ENCODE measurements around the gene POLR2J. TPM values are rescaled to one million over a fixed set of nuclear protein-coding genes. Genes with fewer than 3 reads are reported as not detected.
A peak's percentile ranks its signal among the peaks of the same experiment; 100 is the strongest.

The POLR2J gene
- total and polyA plus RNA-seq, 4 donors = 9.6 to 50.3 (median 30.5) TPM

DNA sequence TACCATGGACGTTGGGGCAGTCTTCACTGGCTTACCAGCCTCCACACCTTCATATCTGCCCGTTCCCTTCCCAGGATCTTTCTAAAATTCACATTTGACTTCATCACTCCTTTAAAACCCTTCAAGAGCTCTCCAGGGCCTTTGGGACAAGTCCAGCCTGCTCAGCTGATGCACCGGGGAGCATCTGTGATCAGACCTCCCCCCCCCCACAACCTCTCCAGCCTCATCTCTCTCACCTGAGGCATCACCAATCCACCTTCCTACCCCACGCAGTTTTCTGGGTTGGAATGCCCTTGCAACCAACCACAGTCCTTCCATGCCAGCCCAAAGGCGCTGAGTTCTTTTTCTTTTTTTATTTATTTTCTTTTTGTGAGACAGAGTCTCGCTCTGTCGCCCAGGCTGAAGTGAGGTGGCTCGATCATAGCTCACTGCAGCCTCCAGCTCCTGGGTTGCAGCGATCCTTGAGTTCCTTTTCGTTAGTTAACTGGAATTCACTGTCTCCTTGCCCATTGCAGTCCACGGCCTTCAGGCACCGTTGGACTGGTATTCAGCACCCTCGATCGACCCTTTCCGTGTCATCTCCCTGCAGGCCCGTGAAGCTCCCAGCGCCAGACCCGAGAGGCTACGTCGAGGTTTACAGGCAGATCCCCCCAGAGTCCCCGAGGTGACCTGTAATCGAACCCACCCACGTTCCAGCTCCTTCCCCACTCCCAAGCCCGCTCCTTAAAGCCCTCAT lies 14.7 kb downstream of the POLR2J start:
- peak; percentile 48 for DNase-seq (ENCODE audit: low spot score)
- WGBS = 15% methylated on average over 24 of the region's 24 CpGs

DNA sequence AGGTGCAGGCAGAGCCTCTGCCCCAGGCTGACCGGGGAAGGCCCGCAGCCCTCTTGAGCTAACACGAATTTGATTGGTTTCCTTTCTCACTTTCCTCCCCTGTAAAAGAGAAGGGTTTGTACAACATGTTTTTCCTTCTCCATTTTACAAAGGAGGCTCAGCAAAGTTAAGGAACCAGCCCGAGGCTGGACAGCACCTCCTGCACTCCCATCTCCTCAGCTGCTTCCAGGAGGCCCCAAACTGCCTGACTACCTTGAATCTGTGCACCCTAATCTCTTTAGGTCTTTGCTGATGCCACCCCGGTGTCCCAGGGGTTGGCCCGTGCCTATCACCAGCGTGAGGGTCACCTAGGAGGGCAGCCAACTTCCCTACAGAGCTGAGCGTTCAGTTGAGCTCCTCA lies 18.3 kb downstream of the POLR2J start:
- no peaks in the 10 kb centered on the region for H3K27me3 ChIP-seq (ENCODE audit: control insufficient read depth in 4 of 4, insufficient read depth in 4 of 4, low read length in 3 of 4)
- peaks cover 3 to 14% (median 10%) of the 10 kb centered on the region in 4 donors for H3K4me1 ChIP-seq (ENCODE audit: control insufficient read depth in 4 of 4, insufficient read depth in 4 of 4, low read length in 3 of 4)
- H3K9me3 ChIP-seq (ENCODE audit: control insufficient read depth in 4 of 4, low read length in 3 of 4) = no peaks in the 10 kb centered on the region
- no peak for DNase-seq (ENCODE audit: low spot score)
- 89% methylated on average over 8 of the region's 8 CpGs for WGBS
- no peak overlapping the region for H3K9ac ChIP-seq (ENCODE audit: low read depth in 1 of 2, low read length in 2 of 2)
- H3K27ac ChIP-seq (ENCODE audit: low read depth in 1 of 2, low read length in 2 of 2) = no peak overlapping the region
- no peak for TF ChIP-seq RXRA (IDR thresholded peaks at IDR 0.05)
- no peak for TF ChIP-seq SP1 (IDR thresholded peaks at IDR 0.05)
- H3K36me3 ChIP-seq (ENCODE audit: control insufficient read depth in 4 of 4, insufficient read depth in 3 of 4, low read depth in 1 of 4, low read length in 3 of 4) = peaks cover 6 to 32% (median 8%) of the 10 kb centered on the region in 4 donors
- H3K4me3 ChIP-seq (ENCODE audit: low read depth in 1 of 3, low read length in 3 of 3) = no peak overlapping the region

More for the DNA sequence above, 14.7 kb downstream of the POLR2J start:
- peak overlapping the region in 1 of 2 donors; percentile 6 for H3K27ac ChIP-seq (ENCODE audit: low read depth in 1 of 2, low read length in 2 of 2)
- H3K27me3 ChIP-seq (ENCODE audit: control insufficient read depth in 4 of 4, insufficient read depth in 4 of 4, low read length in 3 of 4) = no peaks in the 10 kb centered on the region
- H3K9ac ChIP-seq (ENCODE audit: low read depth in 1 of 2, low read length in 2 of 2) = peak overlapping the region; percentile 61 to 93
- H3K9me3 ChIP-seq (ENCODE audit: control insufficient read depth in 4 of 4, low read length in 3 of 4) = no peaks in the 10 kb centered on the region
- TF ChIP-seq FOXA1 (IDR thresholded peaks at IDR 0.05) = no peak
- H3K4me1 ChIP-seq (ENCODE audit: control insufficient read depth in 4 of 4, insufficient read depth in 4 of 4, low read length in 3 of 4) = peaks cover 8 to 45% (median 35%) of the 10 kb centered on the region in 4 donors
- H3K4me3 ChIP-seq (ENCODE audit: low read depth in 1 of 3, low read length in 3 of 3) = peak overlapping the region; percentile 76 to 94 (median 82)
- peaks cover 0 to 5% (median 0%) of the 10 kb centered on the region in 4 donors for H3K36me3 ChIP-seq (ENCODE audit: control insufficient read depth in 4 of 4, insufficient read depth in 3 of 4, low read depth in 1 of 4, low read length in 3 of 4)

DNA sequence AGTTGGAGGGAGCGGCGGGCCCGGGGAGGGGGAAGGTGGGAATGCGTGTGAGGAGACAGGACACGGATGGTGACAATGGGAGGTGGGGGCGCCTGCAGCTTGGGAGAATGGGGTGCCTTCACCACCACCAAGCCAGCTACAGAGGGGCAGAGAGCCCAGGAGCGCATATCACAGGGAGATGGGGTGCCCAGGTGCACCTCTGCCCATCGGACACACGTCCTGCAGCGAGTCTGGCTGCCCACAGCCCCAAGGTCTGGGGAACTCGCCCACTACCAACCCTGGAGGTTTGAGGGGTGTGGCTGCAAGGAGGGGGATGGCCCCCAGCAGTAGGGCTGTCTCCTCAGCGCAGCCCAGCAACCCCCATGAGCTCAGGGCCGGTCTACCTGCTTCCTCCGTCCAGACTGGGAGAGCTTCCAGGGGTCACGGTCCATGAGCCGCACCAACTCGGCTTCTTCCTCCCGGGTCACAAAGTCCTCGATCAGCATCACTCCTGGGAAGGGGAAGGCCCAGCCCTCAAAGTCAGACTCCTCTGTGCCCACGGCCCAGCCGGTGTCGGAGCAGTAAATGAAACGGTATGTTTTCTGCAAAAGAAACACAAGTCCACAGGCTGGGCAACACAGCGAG lies 19.4 kb downstream of the POLR2J start:
- Histone ChIP-seq H3K4me3 (ENCODE audit: low read depth in 1 of 3, low read length in 3 of 3) (no peak overlapping the region), H3K9me3 (ENCODE audit: control insufficient read depth in 4 of 4, low read length in 3 of 4) (no peaks in the 10 kb centered on the region), H3K9ac (ENCODE audit: low read depth in 1 of 2, low read length in 2 of 2) (no peak overlapping the region), H3K4me1 (ENCODE audit: control insufficient read depth in 4 of 4, insufficient read depth in 4 of 4, low read length in 3 of 4) (peaks cover 3 to 10% (median 9%) of the 10 kb centered on the region in 4 donors), H3K27me3 (ENCODE audit: control insufficient read depth in 4 of 4, insufficient read depth in 4 of 4, low read length in 3 of 4) (no peaks in the 10 kb centered on the region), H3K27ac (ENCODE audit: low read depth in 1 of 2, low read length in 2 of 2) (no peak overlapping the region), H3K36me3 (ENCODE audit: control insufficient read depth in 4 of 4, insufficient read depth in 3 of 4, low read depth in 1 of 4, low read length in 3 of 4) (peaks cover 6 to 35% (median 9%) of the 10 kb centered on the region in 4 donors)
- TF ChIP-seq RAD21 (IDR thresholded peaks at IDR 0.05) (no peak), HNF4G (IDR thresholded peaks at IDR 0.05) (no peak), NR2F2 (IDR thresholded peaks at IDR 0.05) (no peak), RXRA (IDR thresholded peaks at IDR 0.05) (no peak), EGR1 (IDR thresholded peaks at IDR 0.05; ENCODE audit: low read depth in 2 of 2) (no peak), FOXA1 (IDR thresholded peaks at IDR 0.05) (no peak), FOXA2 (IDR thresholded peaks at IDR 0.05) (no peak), YY1 (IDR thresholded peaks at IDR 0.05) (no peak), SP1 (IDR thresholded peaks at IDR 0.05) (no peak), JUND (IDR thresholded peaks at IDR 0.05) (no peak)
- TF ChIP-seq, protein P1, sequence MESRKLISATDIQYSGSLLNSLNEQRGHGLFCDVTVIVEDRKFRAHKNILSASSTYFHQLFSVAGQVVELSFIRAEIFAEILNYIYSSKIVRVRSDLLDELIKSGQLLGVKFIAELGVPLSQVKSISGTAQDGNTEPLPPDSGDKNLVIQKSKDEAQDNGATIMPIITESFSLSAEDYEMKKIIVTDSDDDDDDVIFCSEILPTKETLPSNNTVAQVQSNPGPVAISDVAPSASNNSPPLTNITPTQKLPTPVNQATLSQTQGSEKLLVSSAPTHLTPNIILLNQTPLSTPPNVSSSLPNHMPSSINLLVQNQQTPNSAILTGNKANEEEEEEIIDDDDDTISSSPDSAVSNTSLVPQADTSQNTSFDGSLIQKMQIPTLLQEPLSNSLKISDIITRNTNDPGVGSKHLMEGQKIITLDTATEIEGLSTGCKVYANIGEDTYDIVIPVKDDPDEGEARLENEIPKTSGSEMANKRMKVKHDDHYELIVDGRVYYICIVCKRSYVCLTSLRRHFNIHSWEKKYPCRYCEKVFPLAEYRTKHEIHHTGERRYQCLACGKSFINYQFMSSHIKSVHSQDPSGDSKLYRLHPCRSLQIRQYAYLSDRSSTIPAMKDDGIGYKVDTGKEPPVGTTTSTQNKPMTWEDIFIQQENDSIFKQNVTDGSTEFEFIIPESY (IDR thresholded peaks at IDR 0.05) = no peak
- TF ChIP-seq, protein P2, sequence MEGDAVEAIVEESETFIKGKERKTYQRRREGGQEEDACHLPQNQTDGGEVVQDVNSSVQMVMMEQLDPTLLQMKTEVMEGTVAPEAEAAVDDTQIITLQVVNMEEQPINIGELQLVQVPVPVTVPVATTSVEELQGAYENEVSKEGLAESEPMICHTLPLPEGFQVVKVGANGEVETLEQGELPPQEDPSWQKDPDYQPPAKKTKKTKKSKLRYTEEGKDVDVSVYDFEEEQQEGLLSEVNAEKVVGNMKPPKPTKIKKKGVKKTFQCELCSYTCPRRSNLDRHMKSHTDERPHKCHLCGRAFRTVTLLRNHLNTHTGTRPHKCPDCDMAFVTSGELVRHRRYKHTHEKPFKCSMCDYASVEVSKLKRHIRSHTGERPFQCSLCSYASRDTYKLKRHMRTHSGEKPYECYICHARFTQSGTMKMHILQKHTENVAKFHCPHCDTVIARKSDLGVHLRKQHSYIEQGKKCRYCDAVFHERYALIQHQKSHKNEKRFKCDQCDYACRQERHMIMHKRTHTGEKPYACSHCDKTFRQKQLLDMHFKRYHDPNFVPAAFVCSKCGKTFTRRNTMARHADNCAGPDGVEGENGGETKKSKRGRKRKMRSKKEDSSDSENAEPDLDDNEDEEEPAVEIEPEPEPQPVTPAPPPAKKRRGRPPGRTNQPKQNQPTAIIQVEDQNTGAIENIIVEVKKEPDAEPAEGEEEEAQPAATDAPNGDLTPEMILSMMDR (IDR thresholded peaks at IDR 0.05; ENCODE audit: low read depth, low read length, missing input control) = no peak
- TF ChIP-seq, protein P3, sequence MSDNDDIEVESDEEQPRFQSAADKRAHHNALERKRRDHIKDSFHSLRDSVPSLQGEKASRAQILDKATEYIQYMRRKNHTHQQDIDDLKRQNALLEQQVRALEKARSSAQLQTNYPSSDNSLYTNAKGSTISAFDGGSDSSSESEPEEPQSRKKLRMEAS (IDR thresholded peaks at IDR 0.05) = no peak
- TF ChIP-seq, protein P4, sequence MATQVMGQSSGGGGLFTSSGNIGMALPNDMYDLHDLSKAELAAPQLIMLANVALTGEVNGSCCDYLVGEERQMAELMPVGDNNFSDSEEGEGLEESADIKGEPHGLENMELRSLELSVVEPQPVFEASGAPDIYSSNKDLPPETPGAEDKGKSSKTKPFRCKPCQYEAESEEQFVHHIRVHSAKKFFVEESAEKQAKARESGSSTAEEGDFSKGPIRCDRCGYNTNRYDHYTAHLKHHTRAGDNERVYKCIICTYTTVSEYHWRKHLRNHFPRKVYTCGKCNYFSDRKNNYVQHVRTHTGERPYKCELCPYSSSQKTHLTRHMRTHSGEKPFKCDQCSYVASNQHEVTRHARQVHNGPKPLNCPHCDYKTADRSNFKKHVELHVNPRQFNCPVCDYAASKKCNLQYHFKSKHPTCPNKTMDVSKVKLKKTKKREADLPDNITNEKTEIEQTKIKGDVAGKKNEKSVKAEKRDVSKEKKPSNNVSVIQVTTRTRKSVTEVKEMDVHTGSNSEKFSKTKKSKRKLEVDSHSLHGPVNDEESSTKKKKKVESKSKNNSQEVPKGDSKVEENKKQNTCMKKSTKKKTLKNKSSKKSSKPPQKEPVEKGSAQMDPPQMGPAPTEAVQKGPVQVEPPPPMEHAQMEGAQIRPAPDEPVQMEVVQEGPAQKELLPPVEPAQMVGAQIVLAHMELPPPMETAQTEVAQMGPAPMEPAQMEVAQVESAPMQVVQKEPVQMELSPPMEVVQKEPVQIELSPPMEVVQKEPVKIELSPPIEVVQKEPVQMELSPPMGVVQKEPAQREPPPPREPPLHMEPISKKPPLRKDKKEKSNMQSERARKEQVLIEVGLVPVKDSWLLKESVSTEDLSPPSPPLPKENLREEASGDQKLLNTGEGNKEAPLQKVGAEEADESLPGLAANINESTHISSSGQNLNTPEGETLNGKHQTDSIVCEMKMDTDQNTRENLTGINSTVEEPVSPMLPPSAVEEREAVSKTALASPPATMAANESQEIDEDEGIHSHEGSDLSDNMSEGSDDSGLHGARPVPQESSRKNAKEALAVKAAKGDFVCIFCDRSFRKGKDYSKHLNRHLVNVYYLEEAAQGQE (IDR thresholded peaks at IDR 0.05) = no peak
- TF ChIP-seq, protein P5, sequence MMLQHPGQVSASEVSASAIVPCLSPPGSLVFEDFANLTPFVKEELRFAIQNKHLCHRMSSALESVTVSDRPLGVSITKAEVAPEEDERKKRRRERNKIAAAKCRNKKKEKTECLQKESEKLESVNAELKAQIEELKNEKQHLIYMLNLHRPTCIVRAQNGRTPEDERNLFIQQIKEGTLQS (IDR thresholded peaks at IDR 0.05) = no peak
- WGBS = 80% methylated on average over 24 of the region's 24 CpGs
- DNase-seq (ENCODE audit: low spot score) = no peak
